ENCODE data around the gene NFIA. TPM values are rescaled to one million over a fixed set of nuclear protein-coding genes. Genes with fewer than 3 reads are reported as not detected.

NFIA gene
- total and polyA plus RNA-seq, 2 of the 13 experiments (the other 11 are each of a cell fraction or from before 2014, with no cell fraction given): 14.7 to 28.5 TPM

GRCh38 chr1:61221642-61222041 is 139.3 kb downstream of the NFIA start:
- peak; percentile 69 for ATAC-seq
- Histone ChIP-seq H3K9me3 (ENCODE audit: low read length) (no peaks in the 10 kb centered on the region), H3K79me2 (ENCODE audit: insufficient read depth, low read length) (peaks cover 80% of the 10 kb centered on the region), H2AFZ (ENCODE audit: low read length) (no peak overlapping the region), H3K4me2 (ENCODE audit: low read depth, low read length) (peak overlapping the region; percentile 51), H3K27me3 (ENCODE audit: control insufficient read depth in 1 of 2, insufficient read depth in 2 of 2, low read length in 2 of 2) (no peaks in the 10 kb centered on the region), H3K27ac (ENCODE audit: extremely low read length, insufficient read depth, low read length) (peak overlapping the region; percentile 55), H3K4me1 (ENCODE audit: insufficient read depth, low read length) (peaks cover 50% of the 10 kb centered on the region), H3K9ac (ENCODE audit: insufficient read depth, low read depth, low read length) (0 out of 2 replicates have a peak overlapping the region, but pooled peaks have one; percentile 8), H4K20me1 (ENCODE audit: insufficient read depth, low read length) (no peaks in the 10 kb centered on the region), H3K4me3 (replicated peaks in 1 of 3; ENCODE audit: insufficient read depth in 1 of 3, low read depth in 2 of 3, low read length in 3 of 3) (peak overlapping the region in 2 of 3 experiments; percentile 18 to 26; a peak in 3 of 6 replicates), H3K36me3 (replicated peaks in 1 of 2; ENCODE audit: control insufficient read depth in 1 of 2, insufficient read depth in 2 of 2, low read length in 2 of 2) (no peaks in the 10 kb centered on the region; a peak in 1 of 5 replicates)
- WGBS (ENCODE audit: low lambda C conversion rate): 21% methylated on average over 4 of the region's 4 CpGs
- POLR2A ChIA-PET: interaction anchor here (1.2 to 1.4 kb wide), 2 partner anchors 37 to 139 kb away, joined by 3 read pairs; partner anchors contain the start of gene NFIA
- intact Hi-C loops (cut with micrococcal nuclease; ENCODE audit: unreplicated experiment) (loop anchor here (2.0 kb wide), 1 partner anchor 117 kb away; no protein-coding TSS in a partner anchor), in situ Hi-C loops (cut with HindIII; ENCODE audit: extremely low pct_ligation_motif_present, low pct_unique_long_range_greater_than_20kb) (no loop called here)
- no TSS peak for BruUV-seq (replicated peaks)
- peak; percentile 78 for DNase-seq (ENCODE audit: low spot score)
- FAIRE-seq: no peak
- CTCF ChIA-PET (ENCODE audit: low intra/inter-chr PET ratio, low total read pairs): no interaction called here
- 0 out of 2 replicates have a peak, but pooled peaks have one; percentile 47 for TF ChIP-seq ARID3A (IDR thresholded peaks at IDR 0.05; ENCODE audit: low read depth, low read length)
- TF ChIP-seq SOX13 (IDR thresholded peaks at IDR 0.05): no peak
- TF ChIP-seq SOX13 (CRISPR knock-in tag; conservative IDR thresholded peaks at IDR 0.05 in 1 of 2, IDR thresholded peaks at IDR 0.05 in 1 of 2): peak in 1 of 2 experiments; percentile 53; a peak in 1 of 4 replicates
- TF ChIP-seq ASH2L (IDR thresholded peaks at IDR 0.05; ENCODE audit: insufficient read length, low read depth, low read length): peak; percentile 19
- TF ChIP-seq NCOR1 (IDR thresholded peaks at IDR 0.05; ENCODE audit: borderline replicate concordance, low read length): peak; percentile 44; the same call in 1 of the 2 replicates
- TF ChIP-seq GATAD2A (CRISPR knock-in tag; IDR thresholded peaks at IDR 0.05): peak; percentile 44
- peak; percentile 16; the same call in 1 of the 2 replicates for TF ChIP-seq MIXL1 (CRISPR knock-in tag; IDR thresholded peaks at IDR 0.05)
- no peak for TF ChIP-seq ZSCAN25 (CRISPR knock-in tag; IDR thresholded peaks at IDR 0.05)
- peak; percentile 33; the same call in 1 of the 2 replicates for TF ChIP-seq SOX5 (CRISPR knock-in tag; IDR thresholded peaks at IDR 0.05; ENCODE audit: borderline replicate concordance)
- TF ChIP-seq ARID5B (CRISPR knock-in tag; IDR thresholded peaks at IDR 0.05): peak; percentile 26; the same call in 1 of the 2 replicates
- peak in 1 of 2 experiments; percentile 38; a peak in 1 of 4 replicates for TF ChIP-seq EP300 (IDR thresholded peaks at IDR 0.05; ENCODE audit: low read depth in 2 of 2, low read length in 2 of 2)
- TF ChIP-seq EP300 (CRISPR knock-in tag; IDR thresholded peaks at IDR 0.05; ENCODE audit: borderline replicate concordance): no peak
- TF ChIP-seq CEBPG (CRISPR knock-in tag; IDR thresholded peaks at IDR 0.05): peak; percentile 77
- TF ChIP-seq ZNF780A (CRISPR knock-in tag; IDR thresholded peaks at IDR 0.05): no peak
- TF ChIP-seq HMG20A (CRISPR knock-in tag; IDR thresholded peaks at IDR 0.05; ENCODE audit: borderline replicate concordance): peak; percentile 22; the same call in 1 of the 2 replicates
- 0 out of 2 replicates have a peak, but pooled peaks have one; percentile 41 for TF ChIP-seq SAP130 (CRISPR knock-in tag; IDR thresholded peaks at IDR 0.05; ENCODE audit: low read depth)
- TF ChIP-seq TIGD3 (CRISPR knock-in tag; IDR thresholded peaks at IDR 0.05; ENCODE audit: borderline replicate concordance): no peak
- TF ChIP-seq HNF4A (CRISPR knock-in tag; IDR thresholded peaks at IDR 0.05): 0 out of 2 replicates have a peak, but pooled peaks have one; percentile 4
- peak; percentile 52; the same call in 1 of the 2 replicates for TF ChIP-seq ELF3 (CRISPR knock-in tag; IDR thresholded peaks at IDR 0.05)
- TF ChIP-seq ZNF143 (CRISPR knock-in tag; IDR thresholded peaks at IDR 0.05): peak; percentile 49; the same call in 1 of the 2 replicates
